IPS DF 19.7 (cell line): Measurements from ENCODE around the gene DNAAF3.
"Not testable (repeated sequence)": the region's sequence is repeated elsewhere in the genome, so short reads cannot be mapped to it uniquely, and the experiment has no call there.

Source experiments
- DNase-seq: peaks from one replicate; pipeline ENCODE4 v3.0.0-alpha.2; 2013; ENCODE audit warnings: low read depth, low spot score

DNAAF3 gene

DNA sequence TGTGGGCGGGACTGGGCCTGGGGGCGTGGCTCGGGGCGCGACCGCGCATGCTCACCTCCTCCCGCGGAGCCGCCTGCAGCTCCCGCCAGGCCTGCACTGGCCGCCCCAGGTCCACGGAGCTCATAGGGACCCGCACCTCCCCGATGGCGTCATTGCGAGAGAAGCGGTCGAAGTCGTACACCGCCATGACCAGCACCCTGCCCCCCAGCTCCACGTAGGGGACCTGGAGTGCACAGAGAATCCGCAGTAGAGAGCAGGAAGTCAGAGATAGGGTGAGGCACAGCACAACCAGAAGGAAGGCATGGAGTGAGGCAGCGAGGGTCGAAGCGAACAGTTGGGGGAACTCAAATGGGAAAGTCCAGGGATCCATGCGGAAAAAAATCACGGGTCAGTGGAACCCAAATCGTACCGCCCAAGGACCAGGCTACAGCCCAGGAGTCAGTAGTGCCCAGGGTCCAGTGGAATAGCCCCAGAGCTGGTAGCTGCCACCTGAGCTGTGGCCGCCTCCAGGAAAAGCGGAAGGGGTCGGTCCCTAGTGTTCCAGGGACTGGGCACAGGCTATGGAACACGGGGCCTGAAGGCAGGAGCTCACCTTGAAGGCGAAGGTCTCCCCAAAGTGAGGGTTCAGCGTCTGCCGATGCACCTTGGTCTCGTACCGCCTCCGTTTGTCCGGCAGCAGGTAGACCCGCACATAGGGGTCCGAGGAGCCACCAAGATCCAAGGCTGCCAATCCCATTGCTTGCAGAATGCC is 8.9 kb upstream of the DNAAF3 start:
- DNase-seq: no peak

DNA sequence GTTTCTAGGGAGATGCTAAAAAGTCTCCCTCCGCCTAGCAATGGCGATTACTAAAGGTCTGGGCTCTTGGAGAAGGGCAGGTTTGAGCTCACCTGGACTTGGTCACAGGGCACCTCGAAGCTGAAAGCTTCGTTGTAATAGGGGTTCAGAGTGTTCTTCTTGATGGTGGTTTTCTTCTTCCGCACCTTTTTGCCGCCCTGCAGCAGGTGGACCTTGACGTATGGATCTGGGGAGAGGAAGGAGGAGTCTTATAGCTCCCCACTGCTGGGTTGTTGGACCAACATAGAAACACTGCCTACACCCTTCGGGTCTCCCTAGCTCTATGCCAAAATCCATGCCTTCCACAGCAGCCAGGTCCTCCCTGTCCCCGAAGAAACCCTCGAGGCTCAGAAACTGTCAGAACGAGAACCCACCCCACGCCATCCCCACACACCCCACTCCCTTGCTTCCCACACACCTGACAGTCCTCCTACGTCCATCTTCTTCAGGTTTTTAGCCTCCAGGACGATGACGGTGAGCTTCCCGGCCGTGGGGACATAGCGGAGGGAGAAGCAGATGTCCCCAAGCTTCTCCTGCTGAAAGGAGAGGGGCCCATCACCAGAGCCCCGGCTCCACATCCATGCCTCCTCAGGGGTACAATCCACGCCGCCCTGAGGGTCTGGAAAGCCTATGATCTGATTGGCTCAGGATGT is 8.2 kb upstream of the DNAAF3 start:
- no peak for DNase-seq

DNA sequence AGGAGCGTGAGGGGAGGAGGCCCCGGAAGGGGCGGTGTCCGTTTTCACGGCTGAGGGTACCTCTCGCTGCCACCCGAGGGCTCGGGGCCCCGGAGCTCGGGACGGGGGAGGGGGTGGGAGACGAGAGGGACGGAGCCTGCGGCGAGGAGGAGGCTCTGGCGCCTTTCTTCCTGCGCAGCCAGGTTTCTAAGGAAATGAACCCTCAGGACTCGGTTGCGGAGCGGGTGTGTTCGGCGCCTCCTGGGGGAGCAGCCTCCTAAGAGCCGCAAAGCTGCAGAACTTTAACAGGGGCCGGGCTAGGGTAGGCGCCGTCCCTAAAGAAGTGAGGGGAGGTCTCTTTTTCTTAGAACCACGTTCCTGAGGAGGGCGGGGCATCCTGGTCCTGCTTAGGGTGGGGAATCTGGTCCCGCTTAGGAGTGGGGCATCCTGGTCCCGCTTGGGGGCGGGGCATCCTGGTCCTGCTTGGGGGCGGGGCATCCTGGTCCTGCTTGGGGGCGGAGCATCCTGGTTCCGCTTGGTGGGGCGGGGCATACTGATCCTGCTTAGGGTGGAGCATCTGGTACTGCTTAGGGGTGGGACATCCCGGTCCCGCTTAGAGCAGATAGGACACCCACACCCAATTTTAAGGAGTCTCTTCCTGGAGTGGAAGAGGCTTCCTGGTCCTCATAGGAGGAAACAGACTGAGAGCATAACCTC is 7.4 kb upstream of the DNAAF3 start:
- no peak for DNase-seq

DNA sequence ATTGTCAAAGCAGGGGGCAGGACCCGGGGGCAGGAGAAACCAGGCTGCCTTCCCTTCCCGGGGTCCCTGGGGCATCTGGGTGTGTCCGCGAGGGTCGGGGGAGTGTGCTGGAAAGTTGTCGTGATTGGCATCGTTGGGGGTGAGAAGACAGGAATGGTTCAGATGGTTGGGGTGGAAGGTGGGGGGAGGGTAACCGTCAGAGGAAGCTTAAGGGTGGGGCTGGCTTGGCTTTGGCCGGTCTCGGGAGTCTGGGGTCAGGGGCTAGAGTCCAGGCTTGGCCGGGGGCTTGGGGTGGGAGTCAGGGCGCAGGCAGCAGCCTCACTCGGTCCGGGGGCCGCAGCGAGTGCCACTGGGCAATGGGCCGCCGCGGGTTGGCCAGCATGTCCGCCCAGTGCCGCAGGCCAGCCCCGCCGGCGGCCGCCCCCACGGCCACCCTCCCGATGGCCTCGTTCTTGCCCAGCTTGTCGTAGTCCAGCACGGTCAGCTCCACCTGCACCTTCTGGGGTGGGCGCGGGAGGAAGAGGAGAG is 6.8 kb upstream of the DNAAF3 start:
- DNase-seq: no peak

DNA sequence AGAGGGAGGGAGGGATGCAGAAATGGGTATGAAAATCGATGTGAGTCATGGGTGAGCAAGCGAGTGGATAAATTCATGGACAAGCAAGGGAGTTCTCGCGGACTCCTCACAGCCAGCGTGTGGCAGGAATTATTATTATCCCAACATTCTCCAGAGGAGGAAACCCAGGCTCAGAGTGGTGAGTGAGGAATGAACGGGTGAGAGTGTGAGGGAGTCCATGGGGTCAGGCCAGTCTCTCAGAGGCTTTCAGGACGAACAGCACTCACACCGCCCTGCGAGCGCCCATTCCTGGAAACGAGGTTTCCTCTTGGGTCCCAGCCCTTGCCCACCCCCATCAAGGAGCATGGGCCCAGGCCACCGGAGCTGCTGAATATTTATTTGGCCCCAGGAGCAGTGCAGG is 6.3 kb upstream of the DNAAF3 start:
- no peak for DNase-seq

DNA sequence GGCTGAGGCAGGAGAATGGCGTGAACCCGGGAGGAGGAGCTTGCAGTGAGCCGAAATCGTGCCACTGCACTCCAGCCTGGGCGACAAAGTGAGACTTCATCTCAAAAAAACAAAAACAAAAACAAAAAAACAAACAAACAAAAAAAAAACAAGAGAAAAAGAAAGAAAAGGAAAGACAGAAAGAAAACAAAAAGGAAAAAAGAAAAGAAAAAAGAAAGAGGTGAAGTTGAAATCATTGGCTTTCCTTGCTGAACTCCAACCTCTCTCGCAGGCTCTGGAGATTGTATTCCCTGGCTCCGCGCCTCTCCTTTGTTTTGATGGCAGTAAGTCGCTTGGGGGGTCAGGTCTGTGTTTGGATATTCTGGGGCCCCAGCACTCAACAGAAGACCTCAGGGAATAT is 5.9 kb upstream of the DNAAF3 start:
- not testable (repeated sequence) for DNase-seq

DNA sequence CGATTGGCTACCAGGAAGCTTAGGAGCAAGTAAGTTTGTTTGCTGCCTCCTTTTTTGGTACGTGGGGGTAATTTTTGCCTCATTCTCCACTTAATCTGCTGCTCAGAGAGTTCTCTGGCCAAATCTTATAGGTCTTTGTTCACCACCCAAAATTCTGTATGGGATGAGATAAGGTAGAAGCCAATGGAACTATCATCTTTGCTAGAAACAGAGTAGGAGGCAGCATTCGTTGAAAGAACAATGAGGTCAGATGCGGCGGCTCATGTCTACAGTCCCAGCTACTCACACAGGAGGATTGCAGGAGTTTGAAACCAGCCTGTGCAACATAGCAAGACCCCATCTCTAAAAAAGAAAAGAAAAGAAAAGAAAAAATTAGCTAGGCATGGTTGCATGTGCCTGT is 5.0 kb upstream of the DNAAF3 start:
- no peak for DNase-seq

DNA sequence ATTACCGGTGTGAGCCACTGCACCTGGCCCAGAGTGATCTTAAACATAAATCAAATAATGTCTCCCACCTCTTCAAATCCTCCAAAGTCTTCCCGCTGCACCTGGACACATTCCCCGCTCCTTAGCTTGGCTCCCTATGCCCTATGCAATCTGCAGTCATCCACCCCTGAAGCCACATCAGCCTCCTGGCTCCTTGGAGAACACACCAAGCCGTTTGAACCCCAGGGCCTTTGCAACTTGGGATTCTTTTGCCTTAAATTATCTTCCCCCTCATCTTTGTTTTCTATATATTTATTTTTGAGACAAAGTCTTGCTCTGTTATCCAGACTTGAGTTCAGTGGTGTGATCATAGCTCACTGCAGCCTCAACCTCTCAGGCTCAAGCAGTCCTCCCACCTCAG is 2.7 kb upstream of the DNAAF3 start:
- no peak for DNase-seq

DNA sequence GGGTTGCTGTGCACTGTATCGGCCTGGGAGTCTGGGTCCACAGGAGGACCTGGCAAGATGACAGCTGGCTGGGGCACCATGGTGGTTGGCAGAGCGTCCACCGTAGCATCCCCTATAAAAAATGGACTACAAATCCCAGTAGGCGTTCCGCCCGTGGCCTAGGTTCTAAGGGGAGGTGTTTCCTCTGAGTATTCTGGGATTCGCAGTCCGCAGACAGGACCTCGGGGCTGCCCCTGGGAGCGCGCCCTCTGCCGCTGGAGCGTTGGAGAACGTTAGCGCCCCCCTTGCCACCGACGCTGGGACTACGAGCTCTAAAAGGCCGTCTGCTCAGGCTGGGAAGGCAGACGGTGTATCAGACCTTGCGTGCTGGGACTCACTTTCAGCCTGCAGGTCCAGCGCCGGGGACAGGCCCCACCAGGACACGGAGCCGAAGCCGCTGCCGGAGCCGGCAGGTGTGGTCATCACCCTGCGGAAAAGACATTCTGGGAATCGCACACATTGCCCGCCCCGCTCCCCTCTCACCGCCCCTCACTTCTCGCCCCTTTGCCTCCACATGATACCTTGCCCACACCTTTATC is 372 bp downstream of the DNAAF3 start:
- peak; percentile 91 for DNase-seq

DNA sequence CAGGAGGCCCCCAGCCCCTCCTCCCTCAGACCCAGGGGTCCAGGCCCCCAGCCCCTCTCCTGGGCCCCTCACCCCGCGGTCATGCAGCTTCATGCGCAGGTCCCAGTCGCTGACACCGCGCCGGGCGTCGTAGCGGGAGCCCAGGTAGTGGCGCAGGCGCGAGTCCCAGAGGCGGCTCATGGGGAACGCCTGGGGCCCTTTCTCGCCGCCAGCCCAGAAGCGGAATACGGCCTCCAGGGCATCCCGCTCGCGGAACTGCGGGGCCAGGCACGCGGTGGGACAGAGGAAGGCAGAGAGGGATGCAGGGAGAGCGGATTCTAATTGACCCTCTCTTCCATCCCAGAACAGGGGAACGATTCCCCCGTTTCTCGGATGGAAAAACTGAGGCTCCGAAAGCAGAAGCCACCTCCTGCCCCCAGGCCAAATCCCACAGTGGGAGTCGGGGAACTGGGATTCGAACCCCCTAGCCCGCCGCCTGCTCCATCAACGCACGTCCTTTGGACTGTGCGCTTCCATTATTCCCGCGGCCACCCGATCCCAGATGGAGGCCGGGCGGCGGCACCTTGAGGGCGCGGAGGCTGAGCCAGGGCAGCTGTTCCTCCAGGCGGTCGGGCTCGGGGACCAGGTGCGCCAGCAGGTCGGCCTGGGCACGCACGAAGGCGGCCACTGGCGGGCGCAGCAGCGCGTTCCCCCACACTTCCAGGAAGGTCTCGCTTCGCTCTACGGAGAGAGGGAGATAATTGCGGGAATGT is 4.7 kb downstream of the DNAAF3 start:
- no peak for DNase-seq

DNA sequence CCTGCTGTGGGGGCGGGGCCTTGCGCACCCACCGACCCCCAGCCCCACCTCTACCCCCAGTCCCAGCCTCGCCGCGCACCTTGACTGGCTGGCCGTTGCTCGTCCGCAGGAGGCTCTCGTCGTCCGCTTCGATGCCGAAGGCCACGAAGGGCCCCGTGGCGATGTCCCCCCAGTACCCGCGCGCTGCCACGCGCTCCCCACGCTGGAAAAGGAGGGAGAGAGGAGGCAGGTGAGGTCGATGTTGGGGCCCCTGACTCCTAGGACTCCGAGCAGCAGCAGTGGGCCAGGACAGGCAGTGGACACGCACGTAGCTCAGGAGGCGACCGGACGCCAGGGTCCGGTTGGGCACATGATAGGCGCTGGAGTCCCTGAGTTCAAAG is 5.4 kb downstream of the DNAAF3 start:
- no peak for DNase-seq

DNA sequence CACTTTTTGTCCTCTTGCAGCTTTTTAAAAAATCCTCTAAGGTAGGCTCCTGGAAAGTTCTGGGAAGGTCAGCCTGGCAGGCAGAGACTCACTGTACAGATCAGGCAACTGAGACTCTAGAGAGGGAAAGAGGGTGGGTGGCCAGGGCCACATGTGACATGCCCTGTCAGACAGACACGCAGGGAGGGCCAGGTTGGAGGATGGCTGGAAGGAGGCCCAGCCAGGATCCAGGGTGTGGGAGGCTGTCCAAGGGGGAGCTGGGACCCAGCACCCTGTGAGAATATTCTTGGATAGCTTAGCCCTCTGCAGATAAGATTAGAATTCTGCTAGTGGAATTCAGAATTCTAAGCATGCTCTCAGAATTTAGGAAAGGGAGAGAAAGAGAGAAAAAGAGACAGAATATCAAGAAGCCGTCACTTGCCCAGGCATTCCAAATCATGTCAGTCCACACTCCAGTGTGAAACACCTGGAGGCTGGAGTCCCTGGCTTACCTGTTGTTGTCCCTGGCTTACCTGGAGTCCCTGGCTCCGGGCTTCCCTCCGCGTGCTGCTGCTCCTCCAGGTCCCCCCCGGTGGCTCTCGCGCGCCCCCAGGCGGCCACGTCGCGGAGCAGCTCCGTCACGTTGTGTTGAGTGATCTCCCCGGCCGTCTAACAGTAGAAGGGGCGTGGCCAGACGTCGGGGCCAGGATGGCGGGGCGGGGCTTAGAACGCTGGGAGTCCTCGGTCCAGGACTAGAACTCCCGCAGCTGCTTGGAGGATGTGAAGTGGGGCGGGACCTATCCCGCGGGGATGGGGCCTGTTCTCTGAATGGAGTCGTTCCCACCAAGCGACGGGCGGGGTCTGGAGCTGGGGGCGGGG is 6.1 kb downstream of the DNAAF3 start:
- DNase-seq: no peak

DNA sequence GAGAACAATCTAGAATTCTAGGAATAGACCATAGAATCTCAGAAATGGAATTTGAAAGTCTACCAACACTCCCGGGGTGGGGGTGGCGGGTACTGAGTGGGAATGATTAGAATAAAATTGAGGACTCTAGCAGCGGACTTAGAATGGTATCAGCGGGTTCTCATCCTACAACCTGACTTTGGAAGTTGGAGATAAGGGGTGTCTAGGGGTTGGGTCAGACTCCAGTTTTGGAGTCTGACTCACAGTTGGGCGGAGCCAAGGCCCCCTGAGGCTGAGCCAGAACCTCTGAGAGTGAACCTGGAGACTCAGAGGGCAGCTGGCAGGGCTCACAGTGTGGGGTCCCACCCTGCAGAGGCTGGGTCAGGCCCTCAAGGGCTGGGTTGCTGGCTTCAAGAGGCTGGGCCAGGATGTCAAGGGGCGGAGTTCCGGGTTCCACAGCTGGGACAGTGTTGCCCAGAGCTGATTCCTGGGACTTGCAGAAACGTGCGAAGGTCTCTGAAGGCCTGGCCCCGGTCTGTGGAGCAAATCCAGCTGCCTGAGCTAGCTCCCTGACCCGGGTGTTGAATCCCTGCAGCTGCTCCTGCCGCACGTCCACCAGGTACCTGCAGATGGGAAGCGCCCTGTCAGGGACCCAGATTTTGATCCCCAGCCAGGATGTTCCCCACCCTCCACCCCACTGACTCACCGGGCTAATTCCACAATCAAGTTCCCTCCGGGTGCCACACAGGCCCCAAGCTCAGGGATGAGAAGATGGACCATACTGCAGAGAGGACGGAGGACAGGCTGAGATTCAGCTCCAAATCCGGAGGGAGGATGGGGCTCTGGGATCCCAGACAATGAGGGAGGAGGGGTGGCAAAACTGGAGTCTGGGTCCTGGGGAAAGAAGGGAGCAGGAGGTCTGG is 7.3 kb downstream of the DNAAF3 start:
- DNase-seq: no peak

DNA sequence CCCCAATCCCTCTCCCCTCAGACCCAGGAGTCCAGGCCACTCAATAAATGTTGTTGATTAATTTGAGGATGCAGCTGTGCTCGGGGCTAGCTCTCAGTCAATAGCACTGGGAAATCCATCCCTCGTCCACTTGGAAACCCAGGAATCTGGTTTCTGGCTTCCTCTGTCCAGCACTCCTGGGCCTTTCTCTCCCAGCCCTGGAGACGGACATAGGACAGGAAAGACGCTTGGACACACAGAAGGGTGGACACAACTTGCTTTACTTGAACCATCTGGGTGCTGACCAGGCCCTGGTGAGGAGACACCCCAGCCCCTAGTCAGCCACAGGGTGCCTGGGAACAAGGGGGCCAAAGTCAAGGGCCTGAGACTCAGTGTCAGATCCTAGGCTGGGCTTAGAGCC is 8.0 kb downstream of the DNAAF3 start:
- DNase-seq: no peak

DNA sequence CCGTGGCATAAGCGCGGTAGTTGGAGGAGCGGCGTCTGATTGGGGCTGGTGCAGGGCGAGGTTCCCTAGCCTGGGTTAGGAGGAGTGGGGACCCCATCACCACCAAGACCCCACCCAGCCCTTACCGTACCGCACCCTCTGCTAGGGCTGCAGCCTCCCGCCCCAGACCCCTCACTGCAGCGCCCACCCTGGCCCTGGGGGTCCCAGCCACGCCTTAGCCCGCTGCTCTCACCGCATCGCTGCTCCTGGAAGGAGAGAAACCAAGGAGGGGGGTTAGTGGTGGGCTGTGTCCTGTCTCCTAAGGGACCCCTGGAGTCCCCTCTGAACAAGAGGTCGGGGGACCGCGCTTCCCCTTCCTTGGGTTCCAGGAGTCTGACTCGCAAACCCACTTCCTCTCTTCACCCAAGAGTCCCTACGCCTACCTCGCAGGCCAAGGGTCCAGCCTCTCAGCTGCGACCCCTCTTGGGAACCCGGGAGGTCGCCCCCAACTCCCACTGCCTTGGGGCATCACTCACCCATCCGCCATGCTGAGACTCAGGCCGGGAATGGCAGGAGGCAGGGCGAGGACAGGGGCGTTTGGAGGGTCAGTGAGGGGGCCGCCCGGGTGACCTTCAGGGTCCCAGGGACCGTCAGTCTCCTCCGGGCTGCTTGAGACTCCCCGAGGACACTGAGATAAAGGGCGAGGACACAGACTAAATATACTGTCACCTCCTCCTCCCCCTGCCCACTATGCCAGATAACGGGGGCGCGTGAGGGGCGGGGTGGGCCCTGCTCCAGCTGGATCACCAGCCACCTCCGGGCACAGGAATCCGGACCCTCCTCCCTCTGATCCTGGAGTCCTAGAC is 9.1 kb downstream of the DNAAF3 start, which contains the start of gene TNNI3:
TSS of gene TNNI3 (minus strand) at position 669 of the 845 bp plus-strand sequence. CDS start at position 526, 143 bp downstream.
- DNase-seq: no peak

DNA sequence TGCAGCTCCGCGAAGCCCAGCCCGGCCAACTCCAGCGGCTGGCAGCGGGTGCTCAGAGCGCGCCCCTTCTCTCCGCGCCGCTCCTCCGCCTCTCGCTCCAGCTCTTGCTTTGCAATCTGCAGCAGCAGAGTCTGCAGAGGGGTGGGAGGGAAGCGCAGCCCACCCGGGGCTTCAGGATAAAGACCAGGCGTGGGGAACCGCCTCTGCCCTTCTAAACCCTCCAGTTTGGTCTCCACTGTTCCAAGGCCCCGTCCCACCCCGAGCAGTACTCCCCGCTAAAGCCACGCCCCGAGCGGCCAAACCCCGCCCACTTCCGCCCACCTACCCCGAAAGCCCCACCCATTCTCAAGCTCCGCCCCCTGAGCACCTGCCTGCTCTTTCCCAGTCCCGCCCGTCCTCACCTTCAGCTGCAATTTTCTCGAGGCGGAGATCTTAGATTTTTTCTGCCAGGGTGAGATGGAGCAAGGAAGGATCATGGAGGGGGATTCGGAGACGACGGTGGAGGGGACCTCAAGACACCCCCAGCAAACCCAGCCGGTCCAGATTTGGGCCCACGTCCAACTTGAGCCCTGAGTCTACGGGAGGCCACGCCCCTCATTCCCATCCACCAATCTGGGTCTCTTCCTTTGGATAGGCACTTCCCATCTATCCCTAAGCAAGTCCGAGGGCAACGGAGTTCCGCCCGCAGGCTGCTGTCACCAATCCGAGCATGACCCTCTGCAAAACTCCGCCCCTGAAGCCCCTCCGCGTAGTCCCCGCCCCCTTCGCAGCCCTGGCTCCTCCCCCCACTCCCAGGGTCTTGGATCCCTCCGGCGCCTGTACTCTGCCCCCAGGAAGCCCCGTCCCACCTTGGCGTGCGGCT is 10.0 kb downstream of the DNAAF3 start:
- peak; percentile 94 for DNase-seq

DNA sequence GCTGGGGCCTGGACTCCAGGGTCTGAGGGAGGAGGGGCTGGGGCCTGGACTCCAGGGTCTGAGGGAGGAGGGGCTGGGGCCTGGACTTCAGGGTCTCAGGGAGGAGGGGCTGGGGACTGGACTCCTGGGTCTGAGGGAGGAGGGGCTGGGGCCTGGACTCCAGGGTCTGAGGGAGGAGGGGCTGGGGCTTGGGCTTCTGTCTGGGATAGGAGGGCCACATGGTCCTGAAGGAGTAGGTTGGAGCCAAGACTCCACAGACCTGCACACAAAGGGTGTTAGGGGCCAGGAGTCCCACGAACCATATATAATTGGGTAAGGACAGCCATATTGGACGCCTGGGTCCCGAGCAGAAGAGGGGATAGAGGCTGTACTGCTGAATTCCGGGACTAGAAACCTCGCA is 10.6 kb downstream of the DNAAF3 start:
- not testable (repeated sequence) for DNase-seq
